Measurements from ENCODE around the gene ADAMTS2. TPM values are rescaled to one million over a fixed set of nuclear protein-coding genes. Genes with fewer than 3 reads are reported as not detected.

The ADAMTS2 gene
- total and polyA plus RNA-seq, 2 donors (not counting 1 experiment from before 2014, with no cell fraction given) = 16.2 to 70.2 TPM

DNA sequence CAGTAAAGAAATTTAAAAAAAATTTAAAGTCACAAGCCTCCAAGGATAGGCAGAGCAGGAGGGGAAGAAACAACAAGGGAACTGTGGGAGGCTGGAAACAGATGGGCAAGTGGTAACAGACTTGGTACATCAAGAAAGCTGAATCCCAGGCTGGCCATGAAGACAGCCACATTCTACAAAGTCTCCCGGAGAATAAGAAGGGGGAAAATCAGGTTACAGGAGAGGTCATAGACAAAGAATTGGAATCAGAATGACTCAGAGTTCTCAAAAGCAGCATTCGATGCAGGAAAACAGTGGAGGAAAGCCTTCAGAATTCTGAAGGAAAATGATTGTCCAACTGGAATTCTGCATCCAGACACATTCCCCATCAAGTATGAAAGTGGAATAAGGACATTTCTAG is 129.7 kb downstream of the ADAMTS2 start:
- Histone ChIP-seq H3K27me3 (ENCODE audit: control insufficient read depth, insufficient read depth, low read length) (no peaks in the 10 kb centered on the region), H2AFZ (ENCODE audit: low read length) (no peak overlapping the region), H3K4me3 (replicated peaks in 1 of 4; ENCODE audit: control extremely low read depth in 1 of 4, insufficient read depth in 1 of 4, low read depth in 3 of 4, low read length in 4 of 4) (no peak overlapping the region), H4K20me1 (ENCODE audit: control insufficient read depth, extremely low read depth, insufficient read depth, low read length) (no peaks in the 10 kb centered on the region), H3K27ac (ENCODE audit: insufficient read depth, low read length) (no peak overlapping the region), H3K36me3 (ENCODE audit: control insufficient read depth, insufficient read depth, low read length) (no peaks in the 10 kb centered on the region), H3K79me2 (ENCODE audit: control insufficient read depth, insufficient read depth, low read length) (peaks cover 2% of the 10 kb centered on the region), H3K9me3 (ENCODE audit: control insufficient read depth, insufficient read depth, low read depth, low read length) (no peaks in the 10 kb centered on the region), H3K9ac (ENCODE audit: insufficient read depth, low read length) (no peak overlapping the region), H3K4me2 (ENCODE audit: extremely low read depth, insufficient read depth, low read length) (no peak overlapping the region), H3K4me1 (ENCODE audit: control insufficient read depth, extremely low read depth, insufficient read depth, low read length) (peaks cover 6% of the 10 kb centered on the region)
- TF ChIP-seq EZH2 (IDR thresholded peaks at IDR 0.05; ENCODE audit: low read length, missing control alignments) = no peak
- TF ChIP-seq CTCF (conservative IDR thresholded peaks at IDR 0.05 in 1 of 2, IDR thresholded peaks at IDR 0.05 in 1 of 2; ENCODE audit: low read depth in 1 of 2, low read length in 2 of 2) = no peak
- peak in 1 of 2 donors; percentile 9 for DNase-seq (ENCODE audit: low read depth in 2 of 2)

- H3K27me3 ChIP-seq (ENCODE audit: control insufficient read depth, insufficient read depth, low read length) = no peaks in the 10 kb centered on the region
- no peak overlapping the region for H3K4me3 ChIP-seq (replicated peaks in 1 of 4; ENCODE audit: control extremely low read depth in 1 of 4, insufficient read depth in 1 of 4, low read depth in 3 of 4, low read length in 4 of 4)
- no peak for TF ChIP-seq EZH2 (IDR thresholded peaks at IDR 0.05; ENCODE audit: low read length, missing control alignments)
- TF ChIP-seq CTCF (conservative IDR thresholded peaks at IDR 0.05 in 1 of 2, IDR thresholded peaks at IDR 0.05 in 1 of 2; ENCODE audit: low read depth in 1 of 2, low read length in 2 of 2) = no peak
- no peak overlapping the region for H3K4me2 ChIP-seq (ENCODE audit: extremely low read depth, insufficient read depth, low read length)
- no peak overlapping the region for H2AFZ ChIP-seq (ENCODE audit: low read length)
- DNase-seq (ENCODE audit: low read depth in 2 of 2) = no peak
- peaks cover 9% of the 10 kb centered on the region for H3K4me1 ChIP-seq (ENCODE audit: control insufficient read depth, extremely low read depth, insufficient read depth, low read length)
- H3K9ac ChIP-seq (ENCODE audit: insufficient read depth, low read length) = no peak overlapping the region
- H3K27ac ChIP-seq (ENCODE audit: insufficient read depth, low read length) = no peak overlapping the region
- no peaks in the 10 kb centered on the region for H3K36me3 ChIP-seq (ENCODE audit: control insufficient read depth, insufficient read depth, low read length)
- no peaks in the 10 kb centered on the region for H4K20me1 ChIP-seq (ENCODE audit: control insufficient read depth, extremely low read depth, insufficient read depth, low read length)
- H3K9me3 ChIP-seq (ENCODE audit: control insufficient read depth, insufficient read depth, low read depth, low read length) = no peaks in the 10 kb centered on the region
- peaks cover 2% of the 10 kb centered on the region for H3K79me2 ChIP-seq (ENCODE audit: control insufficient read depth, insufficient read depth, low read length)
These were observed 130.6 kb downstream of the ADAMTS2 start for GRCh38 chr5:179214678-179215077.

DNA sequence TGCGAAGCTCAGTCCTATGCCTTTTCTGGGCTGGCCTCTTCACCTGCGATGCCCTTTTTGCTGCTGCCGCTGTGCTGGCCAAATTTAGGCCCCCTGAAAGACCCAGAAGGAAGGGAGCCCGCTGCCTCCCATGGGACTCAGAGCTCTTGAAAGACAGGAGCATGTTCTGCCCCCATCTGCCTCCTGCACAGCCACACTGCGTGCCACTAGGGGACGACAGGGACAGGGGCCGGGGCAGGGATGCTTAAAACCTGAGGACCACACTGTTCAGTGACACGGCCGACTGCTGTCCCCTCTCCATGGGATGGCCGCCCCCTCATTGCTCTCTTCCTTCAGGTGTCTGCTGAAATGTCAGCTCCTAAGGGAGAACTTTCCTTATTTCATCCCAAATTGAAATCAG is 132.4 kb downstream of the ADAMTS2 start:
- H3K4me1 ChIP-seq (ENCODE audit: control insufficient read depth, extremely low read depth, insufficient read depth, low read length) = peaks cover 10% of the 10 kb centered on the region
- peaks cover 6% of the 10 kb centered on the region for H3K79me2 ChIP-seq (ENCODE audit: control insufficient read depth, insufficient read depth, low read length)
- TF ChIP-seq CTCF (conservative IDR thresholded peaks at IDR 0.05 in 1 of 2, IDR thresholded peaks at IDR 0.05 in 1 of 2; ENCODE audit: low read depth in 1 of 2, low read length in 2 of 2) = peak; percentile 57 to 60
- TF ChIP-seq EZH2 (IDR thresholded peaks at IDR 0.05; ENCODE audit: low read length, missing control alignments) = no peak
- H3K4me2 ChIP-seq (ENCODE audit: extremely low read depth, insufficient read depth, low read length) = no peak overlapping the region
- DNase-seq (ENCODE audit: low read depth in 2 of 2) = peak in 1 of 2 donors; percentile 22
- H3K36me3 ChIP-seq (ENCODE audit: control insufficient read depth, insufficient read depth, low read length) = no peaks in the 10 kb centered on the region
- no peak overlapping the region for H3K27ac ChIP-seq (ENCODE audit: insufficient read depth, low read length)
- no peaks in the 10 kb centered on the region for H3K9me3 ChIP-seq (ENCODE audit: control insufficient read depth, insufficient read depth, low read depth, low read length)
- no peak overlapping the region for H2AFZ ChIP-seq (ENCODE audit: low read length)
- H3K27me3 ChIP-seq (ENCODE audit: control insufficient read depth, insufficient read depth, low read length) = no peaks in the 10 kb centered on the region
- no peak overlapping the region for H3K9ac ChIP-seq (ENCODE audit: insufficient read depth, low read length)
- H3K4me3 ChIP-seq (replicated peaks in 1 of 4; ENCODE audit: control extremely low read depth in 1 of 4, insufficient read depth in 1 of 4, low read depth in 3 of 4, low read length in 4 of 4) = no peak overlapping the region
- H4K20me1 ChIP-seq (ENCODE audit: control insufficient read depth, extremely low read depth, insufficient read depth, low read length) = no peaks in the 10 kb centered on the region
